Type B pancreatic cell (in vitro differentiated cells): ENCODE results near the gene ADCY5. TPM values are rescaled to one million over a fixed set of nuclear protein-coding genes. Genes with fewer than 3 reads are reported as not detected.

Experiments
- DNase-seq: peaks from one replicate; pipeline ENCODE4 v3.0.0; 2021; ENCODE audit warnings: mixed read lengths; ENCODE audit not compliant: unreplicated experiment; ENCODE audit errors: extremely low spot score
- H3K27ac Mint-ChIP-seq: 2 replicates; pipeline ENCODE4 v1.8.0; 2021; ENCODE audit warnings: mild to moderate bottlenecking, mixed read lengths
- H3K27me3 Mint-ChIP-seq: 2 replicates; pipeline ENCODE4 v1.8.0; 2021; ENCODE audit warnings: mixed read lengths
- H3K36me3 Mint-ChIP-seq: 2 replicates; pipeline ENCODE4 v1.8.0; 2021; ENCODE audit warnings: mixed read lengths
- H3K4me1 Mint-ChIP-seq: one replicate; pipeline ENCODE4 v1.8.0; 2021; ENCODE audit warnings: mixed read lengths; ENCODE audit not compliant: unreplicated experiment
- H3K4me3 Mint-ChIP-seq: 2 replicates; pipeline ENCODE4 v1.8.0; 2021; ENCODE audit warnings: mild to moderate bottlenecking, mixed read lengths
- H3K9me3 Mint-ChIP-seq: 2 replicates; pipeline ENCODE4 v1.8.0; 2021; ENCODE audit warnings: mixed read lengths
- CTCF ChIP-seq: fragments of 200-600 bp; sonication (generic); conservative IDR thresholded peaks from 2 replicates; pipeline ENCODE4 v1.5.0; 2021; ENCODE audit warnings: antibody characterized with exemption, mild to moderate bottlenecking
- total RNA-seq: library from RNA; stranded (reverse); gene quantifications from 2 replicates; pipeline ENCODE4 v1.2.1, GENCODE V29; 2021; ENCODE audit warnings: low replicate concordance

The ADCY5 gene
- total RNA-seq, 1 donor from 2014 or later = 9.1 TPM

GRCh38 chr3:123311201-123311600, 137.7 kb downstream of the ADCY5 start:
- Mint-ChIP-seq H3K4me1 (peaks cover 9% of the 10 kb centered on the region), H3K27me3 (peaks cover 7% of the 10 kb centered on the region), H3K36me3 (no peaks in the 10 kb centered on the region), H3K27ac (no peak overlapping the region), H3K9me3 (no peaks in the 10 kb centered on the region), H3K4me3 (no peak overlapping the region)
- no peak for TF ChIP-seq CTCF
- no peak for DNase-seq

GRCh38 chr3:123310741-123311140, 138.1 kb downstream of the ADCY5 start:
- DNase-seq = no peak
- TF ChIP-seq CTCF = no peak
- Mint-ChIP-seq H3K4me1 (peaks cover 9% of the 10 kb centered on the region), H3K4me3 (no peak overlapping the region), H3K27ac (no peak overlapping the region), H3K9me3 (no peaks in the 10 kb centered on the region), H3K36me3 (no peaks in the 10 kb centered on the region), H3K27me3 (peaks cover 7% of the 10 kb centered on the region)

- Mint-ChIP-seq H3K4me1 (peaks cover 9% of the 10 kb centered on the region), H3K27me3 (peaks cover 7% of the 10 kb centered on the region), H3K36me3 (no peaks in the 10 kb centered on the region), H3K27ac (no peak overlapping the region), H3K9me3 (no peaks in the 10 kb centered on the region), H3K4me3 (no peak overlapping the region)
- DNase-seq = no peak
- TF ChIP-seq CTCF = no peak
Measured at GRCh38 chr3:123310186-123310585, 138.7 kb downstream of the ADCY5 start.

- H3K4me1 Mint-ChIP-seq = peaks cover 9% of the 10 kb centered on the region
- H3K27me3 Mint-ChIP-seq = no peaks in the 10 kb centered on the region
- TF ChIP-seq CTCF = no peak
- H3K4me3 Mint-ChIP-seq = no peak overlapping the region
- no peaks in the 10 kb centered on the region for H3K9me3 Mint-ChIP-seq
- no peak for DNase-seq
- no peaks in the 10 kb centered on the region for H3K36me3 Mint-ChIP-seq
- H3K27ac Mint-ChIP-seq = no peak overlapping the region
Measured at GRCh38 chr3:123307064-123307463, 141.8 kb downstream of the ADCY5 start.

- no peak overlapping the region for H3K27ac Mint-ChIP-seq
- DNase-seq = no peak
- no peaks in the 10 kb centered on the region for H3K4me1 Mint-ChIP-seq
- no peaks in the 10 kb centered on the region for H3K36me3 Mint-ChIP-seq
- H3K9me3 Mint-ChIP-seq = no peaks in the 10 kb centered on the region
- TF ChIP-seq CTCF = no peak
- no peak overlapping the region for H3K4me3 Mint-ChIP-seq
- H3K27me3 Mint-ChIP-seq = no peaks in the 10 kb centered on the region
Measured at GRCh38 chr3:123305192-123305591, 143.7 kb downstream of the ADCY5 start.

- H3K27ac Mint-ChIP-seq = no peak overlapping the region
- H3K4me1 Mint-ChIP-seq = no peaks in the 10 kb centered on the region
- H3K27me3 Mint-ChIP-seq = no peaks in the 10 kb centered on the region
- no peaks in the 10 kb centered on the region for H3K36me3 Mint-ChIP-seq
- DNase-seq = no peak
- TF ChIP-seq CTCF = no peak
- no peak overlapping the region for H3K4me3 Mint-ChIP-seq
- H3K9me3 Mint-ChIP-seq = no peaks in the 10 kb centered on the region
Measured at GRCh38 chr3:123303976-123304560, 144.8 kb downstream of the ADCY5 start.
